ENCODE data around the gene LUZP1.

GRCh38 chr1:23099171-23099536, 69.5 kb downstream of the LUZP1 start:
- no peak for TF ChIP-seq CTCF (IDR thresholded peaks at IDR 0.05)
- TF ChIP-seq POLR2A (IDR thresholded peaks at IDR 0.05), result no peak
